ENCODE data around the gene NCAPD3.

Gene NCAPD3

GRCh38 chr11:134243913-134244312 is 20.1 kb upstream of the NCAPD3 start:
- DNase-seq (ENCODE audit: insufficient read length, low spot score) (no peak), FAIRE-seq (no peak)
- no peak for TF ChIP-seq CTCF (IDR thresholded peaks at IDR 0.05; ENCODE audit: insufficient read depth, missing control alignments)

- TF ChIP-seq CTCF (IDR thresholded peaks at IDR 0.05; ENCODE audit: insufficient read depth, missing control alignments): no peak
- DNase-seq (ENCODE audit: insufficient read length, low spot score) (no peak), FAIRE-seq (no peak)
Measured at GRCh38 chr11:134242376-134242775, 18.6 kb upstream of the NCAPD3 start.

- no peak for DNase-seq (ENCODE audit: insufficient read length, low spot score)
- no peak for TF ChIP-seq CTCF (IDR thresholded peaks at IDR 0.05; ENCODE audit: insufficient read depth, missing control alignments)
- no peak for FAIRE-seq
Measured at GRCh38 chr11:134240592-134240991, 16.8 kb upstream of the NCAPD3 start.

GRCh38 chr11:134238956-134239355 is 15.2 kb upstream of the NCAPD3 start:
- DNase-seq (ENCODE audit: insufficient read length, low spot score) (no peak), FAIRE-seq (no peak)
- TF ChIP-seq CTCF (IDR thresholded peaks at IDR 0.05; ENCODE audit: insufficient read depth, missing control alignments): no peak

GRCh38 chr11:134237557-134237922 is 13.8 kb upstream of the NCAPD3 start:
- DNase-seq (ENCODE audit: insufficient read length, low spot score) (no peak), FAIRE-seq (no peak)
- TF ChIP-seq CTCF (IDR thresholded peaks at IDR 0.05; ENCODE audit: insufficient read depth, missing control alignments): no peak

GRCh38 chr11:134236834-134237556 is 13.2 kb upstream of the NCAPD3 start:
- no peak for TF ChIP-seq CTCF (IDR thresholded peaks at IDR 0.05; ENCODE audit: insufficient read depth, missing control alignments)
- DNase-seq (ENCODE audit: insufficient read length, low spot score) (no peak), FAIRE-seq (no peak)

DNA sequence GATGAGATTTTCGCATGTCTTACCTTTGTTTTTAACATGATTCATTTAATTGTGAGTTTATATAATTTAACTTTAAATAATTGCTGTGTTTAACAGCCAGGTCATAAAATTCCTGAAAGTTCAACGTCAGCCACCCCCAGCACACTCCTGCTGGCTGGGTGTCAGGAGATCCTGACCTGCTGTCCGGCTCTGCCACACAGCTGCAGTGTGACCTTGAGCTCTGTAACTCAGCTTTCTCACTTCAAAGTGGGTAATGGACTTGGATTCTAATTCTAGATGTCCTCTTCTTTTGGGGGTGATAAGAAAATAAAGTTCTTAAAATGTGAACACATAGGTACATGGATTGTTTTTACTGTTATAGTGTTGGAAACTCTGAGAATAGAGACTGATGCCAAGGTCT is 11.6 kb upstream of the NCAPD3 start:
- no peak for FAIRE-seq
- no peak for TF ChIP-seq CTCF (IDR thresholded peaks at IDR 0.05; ENCODE audit: insufficient read depth, missing control alignments)

More for the DNA sequence above, 11.6 kb upstream of the NCAPD3 start:
- no peak for DNase-seq (ENCODE audit: insufficient read length, low spot score)
